HEK293 (cell line): ENCODE measurements around the gene PCBD2.

ENCODE experiments used
- CTCF ChIA-PET: fragments of 350-600 bp; formaldehyde crosslinking; extraction: SDS; loops from one replicate; lab custom pipeline; 2021; ENCODE audit warnings: antibody characterized with exemption; lab: Yijun Ruan, JAX
- POLR2A ChIA-PET: fragments of 300-600 bp; formaldehyde crosslinking; extraction: SDS; loops from one replicate; lab custom pipeline; 2020; ENCODE audit warnings: antibody characterized with exemption, inconsistent platforms; lab: Yijun Ruan, JAX
- H3K27ac ChIP-seq: fragments of 200-500 bp; sonication (Bioruptor generic); 2 replicates; pipeline ENCODE4 v1.5.1; 2014; ENCODE audit warnings: low read depth, low read length, control low read depth, inconsistent platforms; ENCODE audit errors: extremely low read depth
- H3K36me3 ChIP-seq, 2 experiments: fragments of 200-500 bp in 1 of 2; sonication (Bioruptor generic) in 1 of 2; 1 replicate in 1 of 2; 2 replicates in 1 of 2; pipeline ENCODE4 v1.5.1; 2014 to 2017; ENCODE audit warnings: inconsistent platforms in 2 of 2, low read length in 2 of 2; ENCODE audit not compliant: control insufficient read depth in 2 of 2, insufficient read depth in 1 of 2
- H3K4me1 ChIP-seq: fragments of 200-500 bp; sonication (Bioruptor generic); 2 replicates; pipeline ENCODE4 v1.5.1; 2014; ENCODE audit warnings: mild to moderate bottlenecking, low read length, inconsistent platforms; ENCODE audit not compliant: control insufficient read depth, insufficient read depth
- H3K4me3 ChIP-seq: 2 replicates; pipeline ENCODE4 v1.5.1; 2011; ENCODE audit warnings: low read depth, mild to moderate bottlenecking, control low read depth, low read length, moderate library complexity
- H3K9me3 ChIP-seq: fragments of 200-500 bp; sonication (Bioruptor generic); 2 replicates; pipeline ENCODE4 v1.5.1; 2014; ENCODE audit warnings: low read depth, low read length, inconsistent platforms; ENCODE audit not compliant: control insufficient read depth, insufficient read depth
- BCL11B ChIP-seq: fragments of 450-650 bp; formaldehyde crosslinking; IDR thresholded peaks from 2 replicates; pipeline ENCODE4 v1.5.1; 2016; ENCODE audit warnings: low read depth, missing biosample characterization, missing genetic modification characterization
- CTCF ChIP-seq: fragments of 450-650 bp; formaldehyde crosslinking; IDR thresholded peaks from 2 replicates; pipeline ENCODE4 v1.5.1; 2016; ENCODE audit warnings: missing biosample characterization, missing genetic modification characterization
- GLI2 ChIP-seq: fragments of 450-650 bp; formaldehyde crosslinking; IDR thresholded peaks from 2 replicates; pipeline ENCODE4; 2017; ENCODE audit warnings: missing biosample characterization, missing genetic modification characterization, low read depth, borderline replicate concordance
- GLI4 ChIP-seq: fragments of 450-650 bp; formaldehyde crosslinking; IDR thresholded peaks from 2 replicates; pipeline ENCODE4 v1.5.1; 2016; ENCODE audit warnings: missing biosample characterization, missing genetic modification characterization
- HOXA7 ChIP-seq: sonication (generic); formaldehyde crosslinking; IDR thresholded peaks from 2 replicates; pipeline ENCODE4 v1.8.1; 2022; ENCODE audit warnings: missing genetic modification reagents, borderline replicate concordance
- HOXD13 ChIP-seq: sonication (generic); formaldehyde crosslinking; IDR thresholded peaks from 2 replicates; pipeline ENCODE4 v1.8.0; 2022; ENCODE audit warnings: missing genetic modification reagents, borderline replicate concordance
- KLF10 ChIP-seq: fragments of 450-650 bp; IDR thresholded peaks from 2 replicates; pipeline ENCODE4 v1.5.1; 2018; ENCODE audit warnings: missing biosample characterization, mild to moderate bottlenecking, missing genetic modification characterization
- PRDM1 ChIP-seq: fragments of 450-650 bp; formaldehyde crosslinking; IDR thresholded peaks from 2 replicates; pipeline ENCODE4; 2016; ENCODE audit warnings: missing biosample characterization, missing genetic modification characterization
- SP2 ChIP-seq: fragments of 450-650 bp; formaldehyde crosslinking; IDR thresholded peaks from 2 replicates; pipeline ENCODE4 v1.5.1; 2016; ENCODE audit warnings: missing biosample characterization, missing genetic modification characterization
- SP7 ChIP-seq: fragments of 450-650 bp; formaldehyde crosslinking; IDR thresholded peaks from 2 replicates; pipeline ENCODE4 v1.5.1; 2016; ENCODE audit warnings: missing biosample characterization, missing genetic modification characterization
- TCF7L2 ChIP-seq: IDR thresholded peaks from 2 replicates; pipeline ENCODE4 v1.6.1; 2011; ENCODE audit warnings: low read depth, mild to moderate bottlenecking, inconsistent platforms, low read length, moderate library complexity, borderline replicate concordance
- ZBTB20 ChIP-seq: fragments of 450-650 bp; formaldehyde crosslinking; IDR thresholded peaks from 2 replicates; pipeline ENCODE4 v1.5.1; 2016; ENCODE audit warnings: missing biosample characterization, missing genetic modification characterization
- ZBTB7A ChIP-seq: fragments of 450-650 bp; formaldehyde crosslinking; IDR thresholded peaks from 2 replicates; pipeline ENCODE4 v1.5.1; 2016; ENCODE audit warnings: low read depth, missing biosample characterization, missing genetic modification characterization
- ZFP3 ChIP-seq: fragments of 450-650 bp; formaldehyde crosslinking; IDR thresholded peaks from 2 replicates; pipeline ENCODE4 v1.5.1; 2016; ENCODE audit warnings: low read depth, missing biosample characterization, missing genetic modification characterization
- ZNF26 ChIP-seq: fragments of 450-650 bp; formaldehyde crosslinking; IDR thresholded peaks from 2 replicates; pipeline ENCODE4 v1.5.1; 2016; ENCODE audit warnings: missing biosample characterization, missing genetic modification characterization
- ZNF274 ChIP-seq, 2 experiments: fragments of 200-500 bp in 1 of 2; fragments of 450-650 bp in 1 of 2; sonication (Bioruptor generic) in 1 of 2; formaldehyde crosslinking in 1 of 2; IDR thresholded peaks; 2 replicates each; pipeline versions ENCODE4 v1.5.1 to v1.6.1; 2014 to 2016; ENCODE audit warnings: borderline replicate concordance in 1 of 2, inconsistent platforms in 1 of 2, low read length in 1 of 2, missing biosample characterization in 1 of 2, missing genetic modification characterization in 1 of 2
- ZNF398 ChIP-seq: fragments of 450-650 bp; formaldehyde crosslinking; IDR thresholded peaks from 2 replicates; pipeline ENCODE4 v1.5.1; 2017; ENCODE audit warnings: missing biosample characterization, missing genetic modification characterization
- ZNF416 ChIP-seq: fragments of 450-650 bp; formaldehyde crosslinking; IDR thresholded peaks from 2 replicates; pipeline ENCODE4 v1.5.1; 2016; ENCODE audit warnings: missing biosample characterization, missing genetic modification characterization
- ZNF426 ChIP-seq: fragments of 450-650 bp; formaldehyde crosslinking; IDR thresholded peaks from 2 replicates; pipeline ENCODE4 v1.5.1; 2017; ENCODE audit warnings: missing biosample characterization, missing genetic modification characterization, mild to moderate bottlenecking, inconsistent platforms, moderate library complexity
- ZNF433 ChIP-seq: fragments of 450-650 bp; formaldehyde crosslinking; IDR thresholded peaks from 2 replicates; pipeline ENCODE4 v1.5.1; 2016; ENCODE audit warnings: missing biosample characterization, missing genetic modification characterization, low read depth
- ZNF514 ChIP-seq: fragments of 450-650 bp; formaldehyde crosslinking; IDR thresholded peaks from 2 replicates; pipeline ENCODE4 v1.5.1; 2016; ENCODE audit warnings: missing biosample characterization, missing genetic modification characterization
- ZNF521 ChIP-seq: fragments of 450-650 bp; formaldehyde crosslinking; IDR thresholded peaks from 2 replicates; pipeline ENCODE4 v1.5.1; 2017; ENCODE audit warnings: missing biosample characterization, mild to moderate bottlenecking, missing genetic modification characterization
- ZNF558 ChIP-seq: fragments of 450-650 bp; formaldehyde crosslinking; IDR thresholded peaks from 2 replicates; pipeline ENCODE4 v1.5.1; 2016; ENCODE audit warnings: missing biosample characterization, missing genetic modification characterization
- ZNF701 ChIP-seq: fragments of 450-650 bp; formaldehyde crosslinking; IDR thresholded peaks from 2 replicates; pipeline ENCODE4 v1.5.1; 2016; ENCODE audit warnings: missing biosample characterization, missing genetic modification characterization
- ZNF768 ChIP-seq: fragments of 450-650 bp; formaldehyde crosslinking; IDR thresholded peaks from 2 replicates; pipeline ENCODE4 v1.5.1; 2018; ENCODE audit warnings: missing biosample characterization, mild to moderate bottlenecking, missing genetic modification characterization
- ZNF791 ChIP-seq: fragments of 450-650 bp; formaldehyde crosslinking; IDR thresholded peaks from 2 replicates; pipeline ENCODE4 v1.5.1; 2016; ENCODE audit warnings: missing biosample characterization, missing genetic modification characterization
- ZNF830 ChIP-seq: fragments of 450-650 bp; IDR thresholded peaks from 2 replicates; pipeline ENCODE4 v1.5.0; 2018; ENCODE audit warnings: missing biosample characterization, missing genetic modification characterization, low read depth, mild to moderate bottlenecking, moderate library complexity
- ZSCAN4 ChIP-seq: fragments of 450-650 bp; formaldehyde crosslinking; IDR thresholded peaks from 2 replicates; pipeline ENCODE4 v1.5.1; 2017; ENCODE audit warnings: missing biosample characterization, missing genetic modification characterization
- TF ChIP-seq, protein P1 (sequence below): fragments of 450-650 bp; formaldehyde crosslinking; IDR thresholded peaks from 2 replicates; pipeline ENCODE4 v1.5.1; 2016; ENCODE audit warnings: missing biosample characterization, missing genetic modification characterization, low read depth

PCBD2 gene

DNA sequence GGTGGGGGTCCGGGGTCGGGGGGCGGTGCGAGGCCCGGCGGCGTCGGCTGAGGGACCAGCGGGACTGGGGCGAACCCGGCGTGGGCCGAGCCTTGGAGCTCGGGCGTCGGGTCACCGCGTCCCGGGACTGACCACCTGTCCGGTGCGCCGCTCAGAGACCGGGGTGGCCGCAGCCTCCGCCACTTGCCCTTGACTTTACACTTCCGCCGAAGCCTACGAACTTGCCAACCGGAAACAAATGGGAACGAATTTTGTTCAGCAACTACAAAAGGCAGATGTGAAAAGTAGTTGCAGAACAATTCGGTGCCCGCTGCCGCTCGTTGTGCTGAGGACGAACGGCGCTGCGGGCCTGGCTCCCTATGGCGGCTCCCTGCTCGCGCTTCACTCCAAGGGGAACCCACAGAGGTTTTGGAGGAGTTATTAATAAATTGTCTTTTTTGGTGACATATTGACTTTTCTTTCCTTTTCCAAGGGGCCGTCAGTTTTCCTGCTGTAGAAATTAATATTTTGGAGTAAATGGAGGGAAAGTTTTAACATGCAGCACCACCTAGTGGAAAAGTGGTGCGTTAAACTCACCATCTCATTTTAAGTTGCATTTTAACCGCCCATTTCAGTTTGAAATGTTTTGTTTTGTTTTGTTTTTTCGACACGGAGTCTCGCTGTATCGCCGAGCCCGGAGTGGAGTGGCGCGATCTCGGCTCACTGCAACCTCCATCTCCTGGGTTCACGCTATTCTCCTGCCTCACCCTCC is 490 bp downstream of the PCBD2 start:
- ChIA-PET CTCF (interaction anchor here (0.6 to 1.8 kb wide), 17 partner anchors 10 to 382 kb away, joined by 3 to 10 read pairs (median 3); partner anchors contain the start of genes C5orf24 and DDX46), POLR2A (interaction anchor here (0.7 to 2.3 kb wide), 9 partner anchors 31 to 314 kb away, joined by 3 to 17 read pairs (median 6); partner anchors contain the start of genes C5orf24, CAMLG and TXNDC15)
- TF ChIP-seq ZNF416 (no peak), ZBTB20 (tag by site-specific recombination) (no peak; the same call in 1 of the 2 replicates), ZNF768 (tag by site-specific recombination) (no peak), ZNF426 (tag by site-specific recombination) (no peak), ZNF514 (tag by site-specific recombination) (no peak), HOXD13 (CRISPR knock-in tag) (no peak), ZNF433 (tag by site-specific recombination) (no peak), KLF10 (tag by site-specific recombination) (no peak), ZNF521 (tag by site-specific recombination) (no peak), ZNF791 (tag by site-specific recombination) (no peak), ZNF398 (tag by site-specific recombination) (no peak), ZNF274 (IDR thresholded peaks at IDR 0.05; ENCODE audit: low read length) (no peak), ZNF274 (tag by site-specific recombination; IDR thresholded peaks at IDR 0.05; ENCODE audit: borderline replicate concordance) (no peak), ZSCAN4 (no peak), BCL11B (peak; percentile 58; the same call in 1 of the 2 replicates), GLI2 (tag by site-specific recombination) (no peak), ZBTB7A (no peak), SP2 (tag by site-specific recombination) (peak; percentile 29; the same call in 1 of the 2 replicates), ZFP3 (no peak), SP7 (tag by site-specific recombination) (peak; percentile 53), HOXA7 (CRISPR knock-in tag) (no peak), ZNF701 (tag by site-specific recombination) (no peak), ZNF558 (no peak), TCF7L2 (no peak), CTCF (peak; percentile 78), GLI4 (tag by site-specific recombination) (no peak), ZNF26 (tag by site-specific recombination) (no peak), PRDM1 (tag by site-specific recombination) (peak; percentile 83), ZNF830 (tag by site-specific recombination) (no peak)
- TF ChIP-seq, protein P1, sequence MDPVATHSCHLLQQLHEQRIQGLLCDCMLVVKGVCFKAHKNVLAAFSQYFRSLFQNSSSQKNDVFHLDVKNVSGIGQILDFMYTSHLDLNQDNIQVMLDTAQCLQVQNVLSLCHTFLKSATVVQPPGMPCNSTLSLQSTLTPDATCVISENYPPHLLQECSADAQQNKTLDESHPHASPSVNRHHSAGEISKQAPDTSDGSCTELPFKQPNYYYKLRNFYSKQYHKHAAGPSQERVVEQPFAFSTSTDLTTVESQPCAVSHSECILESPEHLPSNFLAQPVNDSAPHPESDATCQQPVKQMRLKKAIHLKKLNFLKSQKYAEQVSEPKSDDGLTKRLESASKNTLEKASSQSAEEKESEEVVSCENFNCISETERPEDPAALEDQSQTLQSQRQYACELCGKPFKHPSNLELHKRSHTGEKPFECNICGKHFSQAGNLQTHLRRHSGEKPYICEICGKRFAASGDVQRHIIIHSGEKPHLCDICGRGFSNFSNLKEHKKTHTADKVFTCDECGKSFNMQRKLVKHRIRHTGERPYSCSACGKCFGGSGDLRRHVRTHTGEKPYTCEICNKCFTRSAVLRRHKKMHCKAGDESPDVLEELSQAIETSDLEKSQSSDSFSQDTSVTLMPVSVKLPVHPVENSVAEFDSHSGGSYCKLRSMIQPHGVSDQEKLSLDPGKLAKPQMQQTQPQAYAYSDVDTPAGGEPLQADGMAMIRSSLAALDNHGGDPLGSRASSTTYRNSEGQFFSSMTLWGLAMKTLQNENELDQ (tag by site-specific recombination) = no peak

More for the DNA sequence above, 490 bp downstream of the PCBD2 start:
- Histone ChIP-seq H3K9me3 (no peaks in the 10 kb centered on the region), H3K36me3 (peaks cover 0 to 18% of the 10 kb centered on the region in 2 experiments; a peak in 2 of 3 replicates), H3K4me3 (peak overlapping the region; percentile 83), H3K4me1 (no peaks in the 10 kb centered on the region), H3K27ac (peak overlapping the region; percentile 96)
